NCI-H2196 (cell line): ENCODE data around the gene RTBDN.

Source experiments
- DNase-seq: peaks from one replicate; lab custom pipeline; 2025; ENCODE audit not compliant: unreplicated experiment; lab: John Stamatoyannopoulos, UW

Gene RTBDN

DNA sequence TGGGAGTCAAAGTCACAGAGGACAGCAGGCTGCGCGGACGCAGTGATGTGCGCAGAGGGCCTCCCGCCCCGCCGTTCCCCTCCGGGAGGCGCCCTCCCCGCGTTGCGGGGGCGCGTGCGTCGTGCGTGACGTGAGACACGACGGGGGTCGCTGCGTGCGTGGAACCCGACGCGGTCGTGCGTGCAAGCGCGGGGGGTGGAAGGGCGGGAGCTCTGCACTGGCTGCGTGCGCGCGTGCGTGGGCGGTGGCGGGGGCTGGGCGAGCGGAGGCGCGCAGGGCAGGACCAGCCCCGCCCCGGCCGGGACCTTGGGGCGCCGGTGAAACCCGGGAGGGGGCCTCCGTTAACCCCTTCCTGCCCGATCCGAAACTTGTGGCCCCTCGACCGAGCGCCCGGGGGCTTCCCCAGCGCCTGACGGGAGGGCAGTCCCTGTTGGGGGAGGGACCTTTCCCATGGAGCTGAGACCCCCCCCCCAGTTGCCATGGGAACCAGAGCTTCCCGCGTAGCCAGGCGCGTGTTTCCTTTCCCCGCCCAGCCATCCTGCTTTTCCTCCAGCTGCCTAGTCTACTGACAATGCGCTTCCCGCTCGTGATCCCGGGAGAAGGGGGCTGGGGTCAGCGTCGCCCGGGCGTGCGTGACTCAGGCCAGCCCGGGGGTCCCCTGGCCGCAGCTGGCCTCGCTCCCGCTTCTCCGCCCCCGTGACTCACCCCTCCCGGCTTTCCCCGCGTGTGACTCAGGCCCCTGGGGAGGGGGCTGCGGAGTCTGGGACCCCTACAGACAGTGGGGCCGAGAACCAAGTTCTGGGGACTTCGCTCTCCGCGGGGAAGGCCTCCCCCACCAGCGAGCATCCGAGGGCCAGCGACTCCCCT, 51.7 kb downstream of the RTBDN start:
- DNase-seq, result peak; percentile 82

DNA sequence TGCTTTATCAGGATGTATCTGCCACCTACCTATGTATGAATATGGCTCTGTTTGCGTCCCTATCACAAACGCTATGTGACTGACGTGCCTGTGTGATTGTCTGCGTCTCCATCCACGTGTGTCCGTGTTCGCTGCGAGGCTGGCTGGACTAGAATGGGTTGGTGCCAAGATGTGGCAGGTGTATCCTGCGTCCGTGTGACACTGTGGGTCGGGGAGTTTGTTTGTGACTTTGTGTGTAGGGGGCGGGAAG, 52.3 kb downstream of the RTBDN start:
- no peak for DNase-seq

DNA sequence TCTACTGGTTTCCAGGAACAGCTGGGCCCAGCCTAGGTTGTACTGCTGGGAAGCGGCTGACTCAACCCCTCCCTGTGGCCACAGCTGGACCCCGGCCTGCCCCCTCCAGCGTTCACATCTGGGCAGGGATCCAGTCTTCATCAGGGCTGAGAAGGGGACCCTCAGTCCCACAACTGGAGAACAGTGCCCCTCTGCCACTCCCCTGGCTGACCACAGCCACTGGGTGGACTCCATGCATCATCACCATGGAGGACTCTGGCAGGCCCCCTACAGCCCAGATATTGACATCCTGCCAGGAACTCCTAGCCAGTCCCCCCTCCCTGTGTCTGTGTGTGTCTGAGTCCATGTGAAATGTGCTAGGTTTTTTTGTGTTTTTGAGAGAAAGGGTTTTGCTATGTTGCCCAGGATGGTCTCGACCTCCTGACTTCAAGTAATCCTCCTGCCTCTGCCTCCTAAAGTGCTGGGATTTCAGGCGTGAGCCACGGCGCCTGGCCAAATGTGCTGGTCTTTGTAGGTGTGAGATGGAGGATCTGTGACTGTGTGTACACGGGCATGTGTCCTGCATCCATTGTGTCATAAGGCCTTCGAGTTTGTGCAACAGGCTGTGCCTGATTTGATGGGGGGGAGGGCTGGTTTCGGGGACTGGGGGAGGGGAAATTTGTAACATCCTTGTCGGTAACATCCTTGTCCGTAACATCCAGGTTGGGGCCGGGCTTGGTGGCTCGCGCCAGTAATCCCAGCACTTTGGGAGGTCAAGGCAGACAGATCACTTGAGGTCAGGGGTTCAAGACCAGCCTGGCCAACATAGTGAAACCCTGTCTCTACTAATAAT, 55.0 kb downstream of the RTBDN start:
- peak; percentile 58 for DNase-seq

DNA sequence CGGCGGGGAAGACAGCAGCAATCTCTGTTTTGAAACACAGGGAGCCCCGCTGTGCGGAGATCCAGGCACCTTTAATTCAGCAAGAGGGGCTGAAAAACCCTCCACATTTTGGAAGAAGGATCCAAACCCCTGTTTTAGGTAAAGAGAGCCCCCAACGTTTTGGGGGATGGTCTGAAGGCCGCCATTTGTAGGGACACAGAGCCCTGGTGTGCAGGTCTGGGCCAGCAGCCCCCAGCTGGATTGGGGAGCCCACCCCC, 55.5 kb downstream of the RTBDN start:
- no peak for DNase-seq

DNA sequence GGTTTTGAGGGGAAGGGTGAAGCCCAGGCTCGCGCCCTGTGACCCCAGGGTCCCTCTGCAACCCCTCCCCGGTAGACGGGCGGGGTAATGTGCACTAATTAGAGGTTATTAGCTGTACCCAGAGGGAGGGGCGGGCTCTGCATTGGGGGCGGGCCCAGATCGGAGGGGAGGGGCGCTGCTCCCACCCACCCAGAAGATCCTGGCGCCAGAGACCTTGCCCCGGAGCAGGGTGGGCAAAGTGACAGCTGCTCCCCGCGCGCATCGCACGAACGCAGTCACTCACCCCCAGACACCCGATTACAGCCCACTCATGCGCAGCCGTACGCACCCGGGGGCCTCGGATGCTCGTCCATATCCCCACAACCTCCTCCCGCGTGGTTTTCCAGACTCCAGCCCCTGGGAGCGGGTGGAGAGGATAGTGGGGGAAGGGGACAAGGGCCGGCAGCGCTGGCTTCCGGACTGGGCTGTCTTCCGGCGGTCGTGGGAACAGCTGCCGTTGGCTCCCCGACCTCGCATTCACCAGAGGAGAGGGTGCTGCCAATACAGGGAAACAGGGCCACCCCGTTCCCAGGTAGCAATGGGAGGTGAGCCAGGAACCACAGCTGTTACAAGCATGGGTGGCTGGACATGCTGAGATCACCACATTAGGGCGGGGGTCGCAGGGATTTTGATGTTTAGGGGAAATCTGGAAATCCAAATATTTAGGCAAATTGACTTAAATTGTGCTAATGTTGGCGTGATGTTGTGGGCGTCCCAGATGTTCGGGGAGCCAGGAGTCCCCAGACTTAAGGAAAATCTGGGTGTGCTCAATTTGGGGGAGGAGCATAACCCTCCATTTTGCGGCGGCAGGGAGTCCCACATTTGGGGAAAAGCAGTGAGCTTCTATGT, 56.1 kb downstream of the RTBDN start:
- peak; percentile 76 for DNase-seq

DNA sequence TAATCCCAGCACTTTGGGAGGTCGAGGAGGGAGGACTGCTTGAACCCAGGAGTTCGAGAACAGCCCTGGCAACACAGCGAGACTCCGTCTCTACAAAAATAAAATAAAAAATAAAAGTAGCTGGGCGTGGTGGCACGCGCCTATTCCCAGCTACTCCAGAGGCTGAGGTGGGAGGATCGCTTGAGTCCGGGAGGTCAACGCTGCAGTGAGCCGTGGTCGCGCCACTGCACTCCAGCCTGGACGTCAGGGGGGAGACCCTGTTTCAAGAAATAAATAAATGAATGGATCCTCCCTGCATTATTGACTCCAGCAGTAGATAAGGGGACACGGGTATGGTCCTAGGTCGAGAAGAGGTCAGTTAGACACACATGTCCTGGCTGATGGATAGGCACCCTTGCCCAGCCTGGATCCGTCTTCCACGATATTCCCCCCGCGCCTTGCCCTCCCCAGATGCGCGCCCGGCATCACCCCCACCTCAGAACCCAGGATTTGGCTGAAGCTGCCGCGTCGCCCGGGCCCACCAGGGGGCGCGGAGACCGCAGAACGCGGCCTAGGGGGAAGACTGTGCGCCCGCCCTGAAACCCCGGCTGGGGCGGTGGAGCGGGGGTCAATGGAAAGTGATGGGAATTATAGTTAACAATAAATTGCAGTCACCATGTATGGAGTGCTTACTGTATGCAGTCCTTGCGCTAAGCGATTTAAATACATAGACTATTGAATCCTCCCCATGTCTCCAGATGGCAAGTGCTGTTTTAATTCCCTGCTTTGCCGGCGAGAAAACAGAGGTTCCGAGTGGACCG, 57.0 kb downstream of the RTBDN start:
- DNase-seq, result peak; percentile 89
